CD14-positive monocyte (primary cell): ENCODE data around the gene CNFN. TPM values are rescaled to one million over a fixed set of nuclear protein-coding genes. Genes with fewer than 3 reads are reported as not detected.
A peak's percentile ranks its signal among the peaks of the same experiment; 100 is the strongest.

ENCODE experiments used
- DNase-seq, 3 donors: peaks; one replicate each; pipeline ENCODE4 v3.0.0-alpha.2; 2011 to 2022
- H2AFZ ChIP-seq: 2 replicates; pipeline ENCODE4 v1.6.0; 2012; ENCODE audit warnings: mild to moderate bottlenecking, low read depth, low read length, inconsistent platforms; ENCODE audit not compliant: insufficient read depth, poor library complexity, severe bottlenecking
- H3K27ac ChIP-seq, 2 donors: 1 replicate in 1 of 2; 2 replicates in 1 of 2; pipeline ENCODE4 v1.5.1; 2012 to 2013; ENCODE audit warnings: low read length in 2 of 2, control low read depth in 1 of 2, inconsistent platforms in 1 of 2, low read depth in 1 of 2, mild to moderate bottlenecking in 1 of 2
- H3K27me3 ChIP-seq, 2 donors: one replicate each; pipeline versions ENCODE4 v1.6.0 to v1.6.1; 2011 to 2013; ENCODE audit warnings: low read length in 2 of 2; ENCODE audit not compliant: control insufficient read depth in 2 of 2, insufficient read depth in 2 of 2
- H3K36me3 ChIP-seq, 2 donors: replicated peaks in 1 of 2; 1 replicate in 1 of 2; 2 replicates in 1 of 2; pipeline versions ENCODE4 v1.5.1 to v1.6.1; 2012 to 2013; ENCODE audit warnings: low read length in 2 of 2, control low read depth in 1 of 2, inconsistent platforms in 1 of 2, mild to moderate bottlenecking in 1 of 2; ENCODE audit not compliant: insufficient read depth in 2 of 2, control insufficient read depth in 1 of 2
- H3K4me1 ChIP-seq, 2 donors: 1 replicate in 1 of 2; 2 replicates in 1 of 2; pipeline versions ENCODE4 v1.5.1 to v1.6.1; 2012 to 2013; ENCODE audit warnings: low read length in 2 of 2, control low read depth in 1 of 2, inconsistent platforms in 1 of 2, mild to moderate bottlenecking in 1 of 2, moderate library complexity in 1 of 2; ENCODE audit not compliant: insufficient read depth in 2 of 2, control insufficient read depth in 1 of 2
- H3K4me2 ChIP-seq: replicated peaks from 2 replicates; pipeline ENCODE3; 2012; ENCODE audit warnings: low read length, moderate library complexity, mild to moderate bottlenecking; ENCODE audit not compliant: poor library complexity, severe bottlenecking; ENCODE audit errors: extremely low read depth
- H3K4me3 ChIP-seq, 3 experiments: fragments of 200-600 bp in 1 of 3; sonication (generic) in 1 of 3; replicated peaks in 1 of 3; 1 replicate in 2 of 3; 2 replicates in 1 of 3; pipeline ENCODE4 v1.5.1; 2011 to 2013; ENCODE audit warnings: low read length in 3 of 3, mild to moderate bottlenecking in 3 of 3, control low read depth in 2 of 3, low read depth in 2 of 3, inconsistent platforms in 1 of 3, moderate library complexity in 1 of 3
- H3K79me2 ChIP-seq: 2 replicates; pipeline ENCODE4 v1.6.0; 2012; ENCODE audit warnings: mild to moderate bottlenecking, control low read depth, inconsistent platforms, low read length, moderate library complexity; ENCODE audit not compliant: insufficient read depth
- H3K9ac ChIP-seq: 2 replicates; pipeline ENCODE4 v1.6.0; 2017; ENCODE audit warnings: low read length, mild to moderate bottlenecking; ENCODE audit not compliant: insufficient read depth, poor library complexity, severe bottlenecking
- H3K9me3 ChIP-seq, 2 donors: replicated peaks in 1 of 2; 1 replicate in 1 of 2; 2 replicates in 1 of 2; pipeline versions ENCODE4 v1.5.1 to v1.6.1; 2012 to 2013; ENCODE audit warnings: low read length in 2 of 2, control low read depth in 1 of 2; ENCODE audit not compliant: control insufficient read depth in 1 of 2, insufficient read depth in 1 of 2
- H4K20me1 ChIP-seq: 2 replicates; pipeline ENCODE4 v1.6.0; 2012; ENCODE audit warnings: mild to moderate bottlenecking, low read length, control low read depth, moderate library complexity; ENCODE audit not compliant: insufficient read depth
- H3K27ac Mint-ChIP-seq, 7 donors: one replicate each; pipeline ENCODE4 v1.8.0; 2020; ENCODE audit warnings: mild to moderate bottlenecking in 7 of 7, mixed read lengths in 7 of 7, moderate library complexity in 6 of 7, inconsistent platforms in 2 of 7
- H3K27me3 Mint-ChIP-seq, 3 donors: one replicate each; pipeline ENCODE4 v1.8.0; 2021 to 2022; ENCODE audit warnings: low read depth in 3 of 3, mild to moderate bottlenecking in 3 of 3, mixed read lengths in 3 of 3, moderate library complexity in 3 of 3, inconsistent platforms in 1 of 3
- H3K36me3 Mint-ChIP-seq, 2 donors: one replicate each; pipeline ENCODE4 v1.8.0; 2020; ENCODE audit warnings: mixed read lengths in 2 of 2, inconsistent platforms in 1 of 2, mild to moderate bottlenecking in 1 of 2
- H3K4me1 Mint-ChIP-seq: one replicate; pipeline ENCODE4 v1.8.0; 2020; ENCODE audit warnings: mild to moderate bottlenecking, mixed read lengths
- H3K4me3 Mint-ChIP-seq, 2 donors: one replicate each; pipeline ENCODE4 v1.8.0; 2020; ENCODE audit warnings: mild to moderate bottlenecking in 2 of 2, mixed read lengths in 2 of 2, moderate library complexity in 1 of 2
- H3K9me3 Mint-ChIP-seq, 7 donors: one replicate each; pipeline ENCODE4 v1.8.0; 2020 to 2022; ENCODE audit warnings: mixed read lengths in 7 of 7, mild to moderate bottlenecking in 6 of 7, moderate library complexity in 6 of 7, inconsistent platforms in 2 of 7
- WGBS: methylation state at CpG from one replicate; pipeline ENCODE4 v1.1.5; 2013; ENCODE audit warnings: missing lambda C conversion rate; ENCODE audit not compliant: insufficient coverage; 5-methylcytosine and 5-hydroxymethylcytosine counted together
- intact Hi-C, 2 donors: fragments of 100-400 bp; cut with micrococcal nuclease; formaldehyde crosslinking; loops; one replicate each; pipeline versions ENCODE4 v1.15.0 to v1.15.1; 2023
- polyA plus RNA-seq, 3 donors: library from polyadenylated mRNA; depleted of rRNA in 1 of 3; unstranded in 2 of 3; stranded (reverse) in 1 of 3; fragments of 300-500 nt in 2 of 3; fragments of >200 nt in 1 of 3; fragmentation: Illumina TruSeq in 2 of 3; gene quantifications; 1 replicate in 2 of 3; 2 replicates in 1 of 3; pipeline ENCODE4 v1.2.3, GENCODE V29; 2012 to 2021
- TF ChIP-seq, protein P1 (sequence below): fragments of 200-600 bp; IDR thresholded peaks from one replicate; pipeline ENCODE4 v1.8.0; 2022; ENCODE audit warnings: antibody characterized with exemption, mild to moderate bottlenecking

CNFN gene
- polyA plus RNA-seq, 3 donors: 0.64 to 6.4 (median 3.4) TPM

GRCh38 chr19:42397263-42398166 is 7.4 kb upstream of the CNFN start:
- peaks cover 0 to 7% of the 10 kb centered on the region in 2 donors for H3K27me3 ChIP-seq
- intact Hi-C loops: loop anchor here (2.0 to 10.0 kb wide), 2 partner anchors 73 to 273 kb away; partner anchors contain the start of gene MEGF8 (in 1 of the 2)
- peak overlapping the region; percentile 81 for H3K4me2 ChIP-seq
- TF ChIP-seq, protein P1, sequence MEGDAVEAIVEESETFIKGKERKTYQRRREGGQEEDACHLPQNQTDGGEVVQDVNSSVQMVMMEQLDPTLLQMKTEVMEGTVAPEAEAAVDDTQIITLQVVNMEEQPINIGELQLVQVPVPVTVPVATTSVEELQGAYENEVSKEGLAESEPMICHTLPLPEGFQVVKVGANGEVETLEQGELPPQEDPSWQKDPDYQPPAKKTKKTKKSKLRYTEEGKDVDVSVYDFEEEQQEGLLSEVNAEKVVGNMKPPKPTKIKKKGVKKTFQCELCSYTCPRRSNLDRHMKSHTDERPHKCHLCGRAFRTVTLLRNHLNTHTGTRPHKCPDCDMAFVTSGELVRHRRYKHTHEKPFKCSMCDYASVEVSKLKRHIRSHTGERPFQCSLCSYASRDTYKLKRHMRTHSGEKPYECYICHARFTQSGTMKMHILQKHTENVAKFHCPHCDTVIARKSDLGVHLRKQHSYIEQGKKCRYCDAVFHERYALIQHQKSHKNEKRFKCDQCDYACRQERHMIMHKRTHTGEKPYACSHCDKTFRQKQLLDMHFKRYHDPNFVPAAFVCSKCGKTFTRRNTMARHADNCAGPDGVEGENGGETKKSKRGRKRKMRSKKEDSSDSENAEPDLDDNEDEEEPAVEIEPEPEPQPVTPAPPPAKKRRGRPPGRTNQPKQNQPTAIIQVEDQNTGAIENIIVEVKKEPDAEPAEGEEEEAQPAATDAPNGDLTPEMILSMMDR: no peak
- peaks cover 15% of the 10 kb centered on the region for H4K20me1 ChIP-seq
- peaks cover 34 to 39% of the 10 kb centered on the region in 2 donors for H3K4me1 ChIP-seq
- no peaks in the 10 kb centered on the region for H3K9me3 ChIP-seq
- H3K36me3 Mint-ChIP-seq: peaks cover 7 to 10% of the 10 kb centered on the region in 2 donors
- H3K4me3 Mint-ChIP-seq: peak overlapping the region; percentile 88 to 99
- peak; percentile 34 to 63 (median 38) for DNase-seq
- H3K9me3 Mint-ChIP-seq: peaks cover 0 to 4% (median 0%) of the 10 kb centered on the region in 7 donors
- WGBS: 30% methylated on average over 23 of the region's 25 CpGs
- H3K27me3 Mint-ChIP-seq: peaks cover 13 to 23% (median 22%) of the 10 kb centered on the region in 3 donors
- H3K27ac Mint-ChIP-seq: peak overlapping the region; percentile 55 to 98 (median 94)
- H3K4me1 Mint-ChIP-seq: peaks cover 39% of the 10 kb centered on the region
- no peaks in the 10 kb centered on the region for H3K36me3 ChIP-seq
- H3K79me2 ChIP-seq: peaks cover 8% of the 10 kb centered on the region
- peak overlapping the region; percentile 82 to 89 for H3K27ac ChIP-seq
- H3K9ac ChIP-seq: peak overlapping the region; percentile 75
- H2AFZ ChIP-seq: peak overlapping the region; percentile 87
- H3K4me3 ChIP-seq: peak overlapping the region; percentile 53 to 83 (median 76)

DNA sequence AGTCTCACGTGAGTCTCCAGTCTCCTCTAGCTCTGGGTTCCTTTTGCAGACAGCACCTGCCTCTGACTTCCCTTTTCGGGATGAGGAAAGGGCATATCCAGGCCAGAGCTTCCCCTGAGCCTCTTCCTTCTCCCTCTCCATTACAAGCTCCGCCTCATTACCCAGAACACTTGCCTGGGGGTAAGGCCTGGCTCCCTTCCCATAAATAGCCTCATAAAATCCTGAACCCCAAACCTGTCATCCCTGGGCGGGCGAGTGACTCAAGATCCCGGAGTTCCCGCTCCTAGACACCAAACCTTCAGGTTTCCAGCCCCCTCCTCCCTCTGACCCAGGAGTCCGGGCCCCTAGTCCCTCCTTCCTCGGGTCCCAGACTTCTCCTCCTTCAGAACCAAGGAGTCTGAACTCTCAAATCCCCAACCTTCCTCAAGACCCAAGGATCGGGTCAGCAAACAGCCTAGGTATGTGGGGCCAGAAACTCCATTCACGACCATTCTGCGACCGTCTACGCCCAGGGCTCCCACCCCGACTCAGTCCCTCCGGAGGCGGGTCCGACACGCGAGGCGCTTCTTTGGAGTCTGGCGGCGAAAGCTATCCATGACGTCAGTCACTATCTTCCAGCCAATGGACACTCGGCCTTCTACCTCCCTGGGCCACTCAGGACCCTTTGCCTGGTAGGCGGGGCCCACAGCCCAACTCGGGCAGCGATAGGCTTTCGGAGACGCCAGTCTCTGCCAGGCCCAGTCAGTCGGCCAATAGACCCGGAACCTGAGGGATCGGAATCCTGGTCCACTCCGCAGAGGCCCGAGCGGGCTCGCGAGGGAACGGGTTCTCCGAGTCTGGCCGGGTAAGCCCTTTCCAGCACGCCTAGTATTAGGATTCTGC is 6.5 kb upstream of the CNFN start:
- DNase-seq: peak; percentile 98 to 99 (median 98)
- H3K79me2 ChIP-seq: peaks cover 8% of the 10 kb centered on the region
- H3K27me3 Mint-ChIP-seq: peaks cover 11 to 19% (median 18%) of the 10 kb centered on the region in 3 donors
- no peaks in the 10 kb centered on the region for H3K9me3 ChIP-seq
- WGBS: under 1% methylated on average over 42 of the region's 42 CpGs
- H4K20me1 ChIP-seq: peaks cover 9% of the 10 kb centered on the region
- peak overlapping the region; percentile 82 to 89 for H3K27ac ChIP-seq
- TF ChIP-seq, protein P1: no peak
- H3K9ac ChIP-seq: peak overlapping the region; percentile 75
- peaks cover 29 to 33% of the 10 kb centered on the region in 2 donors for H3K4me1 ChIP-seq
- peak overlapping the region; percentile 87 for H2AFZ ChIP-seq
- H3K4me1 Mint-ChIP-seq: peaks cover 32% of the 10 kb centered on the region
- H3K9me3 Mint-ChIP-seq: peaks cover 0 to 2% (median 0%) of the 10 kb centered on the region in 7 donors
- H3K27ac Mint-ChIP-seq: peak overlapping the region; percentile 94 to 99 (median 97)
- H3K36me3 Mint-ChIP-seq: peaks cover 7 to 10% of the 10 kb centered on the region in 2 donors
- H3K4me3 Mint-ChIP-seq: peak overlapping the region; percentile 88 to 99
- H3K27me3 ChIP-seq: no peaks in the 10 kb centered on the region
- peak overlapping the region; percentile 53 to 83 (median 76) for H3K4me3 ChIP-seq
- no peaks in the 10 kb centered on the region for H3K36me3 ChIP-seq
- intact Hi-C loops: loop anchor here (2.0 to 10.0 kb wide), 2 partner anchors 72 to 272 kb away; partner anchors contain the start of gene MEGF8 (in 1 of the 2)
- peak overlapping the region; percentile 81 for H3K4me2 ChIP-seq
